GM12878 (cell line): Measurements from ENCODE around the gene CAPZB. TPM values are rescaled to one million over a fixed set of nuclear protein-coding genes. Genes with fewer than 3 reads are reported as not detected.

Experiments used
- ATAC-seq: fragments of 200-7000 bp; cut with Tn5 transposase; 3 replicates; pipeline ENCODE4 v1.9.1; 2020; ENCODE audit warnings: mild to moderate bottlenecking, moderate library complexity
- BruUV-seq: library from RNA; stranded (reverse); fragments of 400-500 nt; replicated peaks from 2 replicates; lab custom pipeline; 2021; lab: Mats Ljungman, UMichigan
- CTCF ChIA-PET: fragments of 300-600 bp; sonication (Branson Sonifier 250); formaldehyde crosslinking; extraction: SDS; loops from one replicate; lab custom pipeline; 2021; ENCODE audit warnings: inconsistent platforms; lab: Yijun Ruan, JAX
- POLR2A ChIA-PET: fragments of 350-600 bp; formaldehyde crosslinking; extraction: SDS; loops from one replicate; lab custom pipeline; 2021; ENCODE audit warnings: inconsistent platforms; lab: Charles Lee
- RAD21 ChIA-PET: fragments of 300-600 bp; sonication (Branson Sonifier 250); formaldehyde crosslinking; loops from one replicate; lab custom pipeline; 2023; ENCODE audit warnings: antibody characterized with exemption; ENCODE audit not compliant: unreplicated experiment; lab: Charles Lee
- SMC1A ChIA-PET: fragments of 300-600 bp; sonication (Branson Sonifier 250); formaldehyde crosslinking; loops from one replicate; lab custom pipeline; 2023; ENCODE audit not compliant: unreplicated experiment, uncharacterized antibody; lab: Charles Lee
- DNase-seq: peaks from one replicate; pipeline ENCODE4 v3.0.0-alpha.2; 2011; ENCODE audit warnings: low read depth, low spot score
- FAIRE-seq: peaks from 3 replicates; lab custom pipeline; 2011; peaks lifted over from hg19 to GRCh38; lab: Jason Lieb, UNC
- H2AFZ ChIP-seq: 2 replicates; pipeline ENCODE4 v1.6.0; 2011; ENCODE audit warnings: low read depth, low read length, control low read depth; ENCODE audit not compliant: control insufficient read depth
- H3K27ac ChIP-seq: 2 replicates; pipeline ENCODE4 v1.5.1; 2011; ENCODE audit warnings: control low read depth; ENCODE audit not compliant: control insufficient read depth, insufficient read depth
- H3K27me3 ChIP-seq, 2 experiments: replicated peaks in 1 of 2; 2 replicates each; pipeline versions ENCODE4 v1.6.0 to v1.6.1; 2011; ENCODE audit warnings: low read length in 1 of 2; ENCODE audit not compliant: control insufficient read depth in 2 of 2, insufficient read depth in 2 of 2
- H3K36me3 ChIP-seq, 2 experiments: 2 replicates each; pipeline ENCODE4 v1.5.1; 2011; ENCODE audit warnings: low read length in 1 of 2; ENCODE audit not compliant: control insufficient read depth in 2 of 2, insufficient read depth in 2 of 2
- H3K4me1 ChIP-seq: 2 replicates; pipeline ENCODE4 v1.6.1; 2011; ENCODE audit warnings: mild to moderate bottlenecking, low read length, moderate library complexity, mixed read lengths; ENCODE audit not compliant: control insufficient read depth, insufficient read depth
- H3K4me2 ChIP-seq: 2 replicates; pipeline ENCODE4 v1.6.0; 2011; ENCODE audit warnings: control low read depth; ENCODE audit not compliant: control insufficient read depth, insufficient read depth
- H3K4me3 ChIP-seq: fragments of 200-600 bp; sonication (generic); 2 replicates; pipeline ENCODE4 v1.5.1; 2016
- H3K79me2 ChIP-seq: 2 replicates; pipeline ENCODE4 v1.6.0; 2011; ENCODE audit warnings: low read length; ENCODE audit not compliant: control insufficient read depth, insufficient read depth
- H3K9ac ChIP-seq: 2 replicates; pipeline ENCODE4 v1.8.0; 2011; ENCODE audit warnings: low read length, control low read depth, mixed read lengths; ENCODE audit not compliant: control insufficient read depth, insufficient read depth
- H3K9me3 ChIP-seq: replicated peaks from 3 replicates; pipeline ENCODE4 v1.5.1; 2011; ENCODE audit warnings: mild to moderate bottlenecking, low read length; ENCODE audit not compliant: control insufficient read depth, insufficient read depth
- H4K20me1 ChIP-seq: 2 replicates; pipeline ENCODE4 v1.6.0; 2011; ENCODE audit not compliant: control insufficient read depth, insufficient read depth
- BRCA1 ChIP-seq: IDR thresholded peaks from 2 replicates; pipeline ENCODE4 v1.6.1; 2011; ENCODE audit warnings: low read depth, low read length, improper control_type of control experiment
- E2F8 ChIP-seq: fragments of 450-650 bp; IDR thresholded peaks from 2 replicates; pipeline ENCODE4 v1.6.1; 2018; ENCODE audit warnings: mild to moderate bottlenecking, low read depth, moderate library complexity; ENCODE audit not compliant: partially characterized antibody
- E4F1 ChIP-seq: fragments of 450-650 bp; IDR thresholded peaks from 2 replicates; pipeline ENCODE4 v1.6.1; 2018; ENCODE audit warnings: borderline replicate concordance, mild to moderate bottlenecking; ENCODE audit not compliant: partially characterized antibody
- FOXK2 ChIP-seq: fragments of 450-650 bp; IDR thresholded peaks from 2 replicates; pipeline ENCODE4 v1.6.1; 2017; ENCODE audit warnings: mild to moderate bottlenecking, moderate library complexity
- HCFC1 ChIP-seq: fragments of 150-350 bp; IDR thresholded peaks from 2 replicates; pipeline ENCODE4 v1.6.1; 2014; ENCODE audit warnings: low read length
- JUNB ChIP-seq: IDR thresholded peaks from 2 replicates; pipeline ENCODE4 v1.6.1; 2016; ENCODE audit warnings: antibody characterized with exemption, mild to moderate bottlenecking
- MAX ChIP-seq: IDR thresholded peaks from 2 replicates; pipeline ENCODE4 v1.6.1; 2012; ENCODE audit warnings: low read depth, low read length, improper control_type of control experiment
- MTA3 ChIP-seq: IDR thresholded peaks from 2 replicates; pipeline ENCODE4 v1.6.1; 2012; ENCODE audit warnings: low read length, inconsistent platforms, borderline replicate concordance
- PKNOX1 ChIP-seq: fragments of 450-650 bp; IDR thresholded peaks from 2 replicates; pipeline ENCODE4 v1.6.1; 2016; ENCODE audit warnings: mild to moderate bottlenecking
- PRDM15 ChIP-seq: fragments of 450-650 bp; formaldehyde crosslinking; IDR thresholded peaks from 2 replicates; pipeline ENCODE4 v1.4.0; 2020; ENCODE audit warnings: mild to moderate bottlenecking, moderate library complexity
- RAD21 ChIP-seq: IDR thresholded peaks from 2 replicates; pipeline ENCODE4 v1.6.1; 2011; ENCODE audit warnings: mild to moderate bottlenecking, low read depth, low read length, moderate library complexity; ENCODE audit not compliant: insufficient read depth
- SIN3A ChIP-seq: IDR thresholded peaks from 2 replicates; pipeline ENCODE4 v1.6.1; 2012; ENCODE audit warnings: low read depth, low read length, improper control_type of control experiment
- USF1 ChIP-seq: IDR thresholded peaks from 2 replicates; pipeline ENCODE4 v1.6.1; 2011; ENCODE audit warnings: borderline replicate concordance, low read depth, mild to moderate bottlenecking, moderate library complexity, mixed read lengths, low read length; ENCODE audit not compliant: insufficient read depth; ENCODE audit errors: extremely low read length
- WGBS: methylation state at CpG from one replicate; pipeline ENCODE4 v1.1.6; 2016; ENCODE audit warnings: low lambda C conversion rate; ENCODE audit not compliant: insufficient replicate concordance, insufficient coverage; ENCODE audit errors: missing lambda C conversion rate; 5-methylcytosine and 5-hydroxymethylcytosine counted together
- in situ Hi-C: fragments of 300-500 bp; cut with MboI; formaldehyde crosslinking; loops from 9 replicates; pipeline ENCODE4 v1.14.3; 2018; ENCODE audit warnings: mixed read lengths
- intact Hi-C: fragments of 100-400 bp; cut with micrococcal nuclease; formaldehyde crosslinking; loops from one replicate; pipeline ENCODE4 v1.14.2; 2022; ENCODE audit not compliant: unreplicated experiment
- polyA plus RNA-seq, 11 experiments: library from polyadenylated mRNA; depleted of rRNA in 4 of 11; unstranded in 6 of 11; stranded (reverse) in 5 of 11; fragments of >200 nt; fragmentation: Nextera tagmentation in 4 of 11; fragmentation: Illumina TruSeq in 1 of 11; extraction: Ambion mirVana in 4 of 11; extraction: Trizol in 1 of 11; gene quantifications; 1 replicate in 1 of 11; 2 replicates in 10 of 11; pipeline versions ENCODE4 v1.2.1 to v1.2.3, GENCODE V29; 2011 to 2016; ENCODE audit warnings: inconsistent platforms in 2 of 11, missing spikeins in 2 of 11, low read depth in 1 of 11
- total RNA-seq, 4 experiments: library from RNA; depleted of rRNA in 3 of 4; stranded (reverse); fragments of >200 nt in 3 of 4; fragmentation: Illumina TruSeq in 1 of 4; extraction: Trizol in 1 of 4; gene quantifications; 2 replicates each; pipeline versions ENCODE4 v1.2.1 to v1.2.3, GENCODE V29; 2013 to 2021

Gene CAPZB
- total and polyA plus RNA-seq, 10 of the 15 experiments (the other 5 are each of a cell fraction or from before 2014, with no cell fraction given) = 104 to 454 (median 213) TPM

- FAIRE-seq = no peak
- TSS peak; percentile 24 for BruUV-seq
- no peak for TF ChIP-seq RAD21
- TF ChIP-seq E4F1 = no peak
- no peak for TF ChIP-seq PKNOX1
- TF ChIP-seq FOXK2 = no peak
- TF ChIP-seq JUNB = no peak
- no peak for TF ChIP-seq USF1
- TF ChIP-seq MAX = no peak
- no peak for TF ChIP-seq SIN3A
- no peak for TF ChIP-seq MTA3
- no peak for TF ChIP-seq BRCA1
- no peak for TF ChIP-seq PRDM15
- no peak for TF ChIP-seq E2F8
- TF ChIP-seq HCFC1 = no peak
Measured at GRCh38 chr1:19418503-19418971, 66.8 kb downstream of the CAPZB start.

More at GRCh38 chr1:19418503-19418971, 66.8 kb downstream of the CAPZB start:
- ChIA-PET POLR2A (no interaction called here), SMC1A (no interaction called here), CTCF (no interaction called here), RAD21 (no interaction called here)
- Histone ChIP-seq H3K79me2 (peaks cover 37% of the 10 kb centered on the region), H2AFZ (no peak overlapping the region), H3K4me3 (no peak overlapping the region), H4K20me1 (no peaks in the 10 kb centered on the region; the same call in 1 of the 2 replicates), H3K27ac (no peak overlapping the region), H3K4me1 (no peaks in the 10 kb centered on the region; the same call in 1 of the 2 replicates), H3K4me2 (no peak overlapping the region), H3K9me3 (no peaks in the 10 kb centered on the region), H3K27me3 (no peaks in the 10 kb centered on the region), H3K36me3 (peaks cover 12 to 19% of the 10 kb centered on the region in 2 experiments), H3K9ac (no peak overlapping the region)
- intact Hi-C loops (no loop called here), in situ Hi-C loops (no loop called here)
- WGBS = 90% methylated on average over 5 of the region's 5 CpGs
- DNase-seq (no peak), ATAC-seq (no peak)
